PFSK-1 (cell line): ENCODE measurements around the gene RALA.

Experiments
- FOXP2 ChIP-seq: optimal IDR thresholded peaks from 2 replicates; pipeline ENCODE3; 2011; ENCODE audit warnings: borderline replicate concordance, control low read depth, inconsistent platforms; ENCODE audit not compliant: insufficient read depth; ENCODE audit errors: extremely low read length, extremely low read depth
- POLR2AphosphoS5 ChIP-seq: IDR thresholded peaks from 2 replicates; pipeline ENCODE4 v1.6.1; 2012; ENCODE audit warnings: low read depth, mild to moderate bottlenecking, control low read depth, low read length, moderate library complexity
- SIN3A ChIP-seq: IDR thresholded peaks from 2 replicates; pipeline ENCODE4 v1.6.1; 2012; ENCODE audit warnings: mild to moderate bottlenecking, low read length, moderate library complexity, borderline replicate concordance; ENCODE audit not compliant: insufficient read depth
- TAF1 ChIP-seq: IDR thresholded peaks from 2 replicates; pipeline ENCODE4 v1.6.1; 2012; ENCODE audit warnings: low read length, control low read depth, borderline replicate concordance; ENCODE audit not compliant: insufficient read depth
- TF ChIP-seq, protein P1 (sequence below), 2 experiments: IDR thresholded peaks; 2 replicates each; pipeline versions ENCODE4 v1.6.1 to v1.8.0; 2011 to 2012; ENCODE audit warnings: low read depth in 2 of 2, low read length in 2 of 2, control low read depth in 1 of 2, inconsistent platforms in 1 of 2, mild to moderate bottlenecking in 1 of 2, moderate library complexity in 1 of 2; ENCODE audit not compliant: insufficient read depth in 1 of 2

The RALA gene

DNA sequence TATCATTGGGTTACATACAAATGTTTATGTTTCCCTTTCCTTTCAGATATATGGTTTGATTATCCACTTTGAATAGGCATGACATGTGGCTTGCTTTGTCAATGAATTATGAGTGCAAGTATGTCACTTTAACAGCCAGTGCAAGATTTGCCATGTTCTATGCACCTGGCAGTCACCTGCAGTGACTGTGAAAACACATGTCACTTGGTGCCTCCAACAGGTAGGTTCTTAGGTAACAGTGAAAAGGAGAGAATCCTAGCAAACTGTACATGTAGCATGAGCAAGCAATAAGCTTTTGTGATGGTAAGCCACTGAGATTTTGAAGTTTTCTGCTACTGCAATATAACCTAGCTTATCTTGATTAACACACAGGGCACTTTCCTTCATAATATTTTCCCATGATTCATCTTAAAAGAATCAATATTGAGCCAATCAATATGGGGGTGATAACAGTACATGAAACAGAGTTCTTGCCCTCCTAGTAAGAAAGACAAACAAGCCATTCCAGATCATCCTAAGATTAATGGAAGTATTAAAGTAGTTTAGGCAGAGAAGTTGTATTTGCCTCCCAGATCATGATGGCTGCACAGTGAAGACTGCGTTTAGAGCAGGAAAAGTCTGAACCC lies 7.9 kb upstream of the RALA start:
- TF ChIP-seq TAF1, result no peak
- TF ChIP-seq SIN3A, result no peak
- TF ChIP-seq POLR2AphosphoS5, result no peak
- TF ChIP-seq FOXP2, result no peak
- TF ChIP-seq, protein P1, sequence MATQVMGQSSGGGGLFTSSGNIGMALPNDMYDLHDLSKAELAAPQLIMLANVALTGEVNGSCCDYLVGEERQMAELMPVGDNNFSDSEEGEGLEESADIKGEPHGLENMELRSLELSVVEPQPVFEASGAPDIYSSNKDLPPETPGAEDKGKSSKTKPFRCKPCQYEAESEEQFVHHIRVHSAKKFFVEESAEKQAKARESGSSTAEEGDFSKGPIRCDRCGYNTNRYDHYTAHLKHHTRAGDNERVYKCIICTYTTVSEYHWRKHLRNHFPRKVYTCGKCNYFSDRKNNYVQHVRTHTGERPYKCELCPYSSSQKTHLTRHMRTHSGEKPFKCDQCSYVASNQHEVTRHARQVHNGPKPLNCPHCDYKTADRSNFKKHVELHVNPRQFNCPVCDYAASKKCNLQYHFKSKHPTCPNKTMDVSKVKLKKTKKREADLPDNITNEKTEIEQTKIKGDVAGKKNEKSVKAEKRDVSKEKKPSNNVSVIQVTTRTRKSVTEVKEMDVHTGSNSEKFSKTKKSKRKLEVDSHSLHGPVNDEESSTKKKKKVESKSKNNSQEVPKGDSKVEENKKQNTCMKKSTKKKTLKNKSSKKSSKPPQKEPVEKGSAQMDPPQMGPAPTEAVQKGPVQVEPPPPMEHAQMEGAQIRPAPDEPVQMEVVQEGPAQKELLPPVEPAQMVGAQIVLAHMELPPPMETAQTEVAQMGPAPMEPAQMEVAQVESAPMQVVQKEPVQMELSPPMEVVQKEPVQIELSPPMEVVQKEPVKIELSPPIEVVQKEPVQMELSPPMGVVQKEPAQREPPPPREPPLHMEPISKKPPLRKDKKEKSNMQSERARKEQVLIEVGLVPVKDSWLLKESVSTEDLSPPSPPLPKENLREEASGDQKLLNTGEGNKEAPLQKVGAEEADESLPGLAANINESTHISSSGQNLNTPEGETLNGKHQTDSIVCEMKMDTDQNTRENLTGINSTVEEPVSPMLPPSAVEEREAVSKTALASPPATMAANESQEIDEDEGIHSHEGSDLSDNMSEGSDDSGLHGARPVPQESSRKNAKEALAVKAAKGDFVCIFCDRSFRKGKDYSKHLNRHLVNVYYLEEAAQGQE (IDR thresholded peaks at IDR 0.05; ENCODE audit: insufficient read depth in 1 of 2, low read depth in 2 of 2, low read length in 2 of 2), result no peak

DNA sequence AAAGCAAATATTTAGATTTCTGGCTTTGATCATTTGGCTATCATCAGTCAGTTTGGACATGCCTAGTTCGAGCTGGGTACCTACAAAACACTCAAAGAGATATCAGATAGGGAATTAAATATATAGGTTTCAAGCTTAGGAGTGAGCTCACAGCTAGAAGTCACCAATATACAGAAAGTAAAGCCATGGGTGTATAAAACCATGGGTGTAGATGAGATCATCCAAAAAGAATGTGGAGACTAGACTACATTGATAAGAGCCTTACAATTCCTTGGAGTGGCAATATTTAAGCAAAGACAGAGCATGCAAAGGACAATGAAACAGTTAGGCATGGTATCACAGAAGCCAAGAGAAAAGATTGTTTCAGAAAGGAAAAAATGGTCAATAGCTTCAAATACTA lies 7.2 kb upstream of the RALA start:
- TF ChIP-seq POLR2AphosphoS5 (no peak), SIN3A (no peak), TAF1 (no peak), FOXP2 (no peak)
- TF ChIP-seq, protein P1 (IDR thresholded peaks at IDR 0.05; ENCODE audit: insufficient read depth in 1 of 2, low read depth in 2 of 2, low read length in 2 of 2), result no peak

DNA sequence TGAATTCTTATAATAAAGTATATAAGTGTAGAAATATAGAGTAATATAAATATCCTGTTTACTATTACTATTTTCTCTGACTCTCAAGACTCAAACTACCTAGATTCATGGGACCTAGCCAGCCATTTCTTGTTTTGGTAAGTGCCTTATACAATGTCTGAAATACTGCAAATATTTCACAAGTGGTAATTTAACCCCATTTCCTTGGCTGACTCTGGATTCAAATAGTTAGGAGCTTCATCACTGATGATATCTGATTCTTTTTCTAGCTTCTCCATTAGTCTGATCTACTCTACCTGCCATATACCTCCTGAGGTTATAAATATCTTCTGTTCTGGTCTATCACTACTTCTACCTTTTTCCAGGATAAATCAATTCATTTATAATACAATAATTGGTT lies 6.4 kb upstream of the RALA start:
- TF ChIP-seq TAF1, result no peak

DNA sequence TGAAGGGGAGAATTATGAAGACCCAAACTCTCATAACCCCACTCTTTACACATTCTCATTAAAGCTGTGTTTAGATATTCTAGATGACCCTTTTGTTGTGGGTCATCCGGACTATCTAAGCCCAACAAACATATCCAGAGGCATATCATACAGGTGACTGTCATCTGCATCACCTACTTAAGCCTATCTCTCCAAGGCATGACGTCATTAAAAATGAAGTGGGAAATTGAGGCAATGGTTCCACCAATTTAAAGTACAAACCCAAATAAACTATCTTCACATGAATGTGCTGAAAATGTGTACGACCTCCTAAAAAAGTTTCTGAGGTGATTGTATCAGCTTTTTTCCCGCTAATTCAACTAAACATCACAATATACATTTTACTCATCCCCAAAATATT lies 4.5 kb upstream of the RALA start:
- TF ChIP-seq TAF1, result no peak
- TF ChIP-seq, protein P1 (IDR thresholded peaks at IDR 0.05; ENCODE audit: insufficient read depth in 1 of 2, low read depth in 2 of 2, low read length in 2 of 2), result no peak
- no peak for TF ChIP-seq FOXP2
- no peak for TF ChIP-seq POLR2AphosphoS5
- TF ChIP-seq SIN3A, result no peak

DNA sequence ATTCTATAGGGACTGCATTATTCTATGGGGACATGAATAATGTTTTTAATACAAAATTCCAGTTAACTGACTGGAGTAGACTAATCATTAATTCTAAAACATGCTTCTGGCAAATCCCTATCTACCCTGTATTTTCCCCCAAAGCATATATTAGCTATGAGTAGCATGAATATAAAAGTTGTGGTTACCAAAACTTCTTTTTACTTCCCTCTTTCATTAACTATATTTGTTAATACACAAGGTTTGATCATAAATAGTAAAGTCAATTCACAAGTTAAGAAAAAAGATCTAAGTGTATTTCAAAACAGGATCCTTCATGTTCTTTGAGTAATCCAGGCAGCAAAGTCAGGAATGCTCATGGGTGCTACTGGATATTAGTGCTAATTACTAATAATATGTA lies 2.9 kb upstream of the RALA start:
- TF ChIP-seq POLR2AphosphoS5, result no peak
- no peak for TF ChIP-seq TAF1
- no peak for TF ChIP-seq SIN3A
- TF ChIP-seq, protein P1 (IDR thresholded peaks at IDR 0.05; ENCODE audit: insufficient read depth in 1 of 2, low read depth in 2 of 2, low read length in 2 of 2), result no peak
- TF ChIP-seq FOXP2, result no peak
